HG02943 (cell line): ENCODE measurements around the gene RPS6KA2.
"Not testable (repeated sequence)": the region's sequence is repeated elsewhere in the genome, so short reads cannot be mapped to it uniquely, and the experiment has no call there.

Source experiments
- ATAC-seq: cut with Tn5 transposase; IDR thresholded peaks from one replicate; pipeline ENCODE4 v1.9.1; 2021; ENCODE audit warnings: mild to moderate bottlenecking, low read depth, moderate library complexity; ENCODE audit not compliant: unreplicated experiment

Gene RPS6KA2

DNA sequence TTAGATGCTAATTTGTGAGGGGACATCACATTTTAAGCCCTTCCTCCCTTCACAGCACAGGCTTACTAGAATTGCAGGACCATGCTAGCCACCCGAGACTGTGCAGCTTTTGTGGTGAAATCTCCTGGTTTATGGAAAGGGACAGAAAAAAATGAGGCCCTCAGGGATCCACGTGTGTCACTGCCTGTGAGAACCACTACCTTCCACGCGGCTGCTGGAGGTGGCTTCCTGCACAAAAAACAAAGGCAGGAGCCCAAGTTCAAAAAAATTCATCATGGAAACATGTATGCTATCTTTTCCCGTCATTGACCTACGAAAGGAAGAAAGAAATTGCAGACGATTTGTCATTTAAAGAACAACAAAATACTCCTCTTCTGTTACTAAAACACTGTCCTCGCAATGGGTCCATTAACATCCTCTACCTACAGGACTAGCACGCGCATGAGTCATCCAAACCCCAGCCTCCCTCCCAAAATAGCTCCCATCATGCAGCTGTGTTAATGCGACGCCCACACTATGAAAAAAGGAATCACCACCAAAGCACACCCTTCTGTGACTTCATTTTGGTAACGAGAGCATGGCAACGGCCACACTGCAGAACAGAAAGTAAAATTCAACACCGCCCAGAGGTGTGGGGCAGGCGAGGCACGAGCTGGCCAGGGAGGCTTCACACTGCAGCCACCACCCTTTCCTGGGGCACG, 86.3 kb downstream of the RPS6KA2 start:
- peak; percentile 88 for ATAC-seq

GRCh38 chr6:166539543-166539942, 87.5 kb downstream of the RPS6KA2 start:
- no peak for ATAC-seq

GRCh38 chr6:166539011-166539385, 88.1 kb downstream of the RPS6KA2 start:
- ATAC-seq: not testable (repeated sequence)

DNA sequence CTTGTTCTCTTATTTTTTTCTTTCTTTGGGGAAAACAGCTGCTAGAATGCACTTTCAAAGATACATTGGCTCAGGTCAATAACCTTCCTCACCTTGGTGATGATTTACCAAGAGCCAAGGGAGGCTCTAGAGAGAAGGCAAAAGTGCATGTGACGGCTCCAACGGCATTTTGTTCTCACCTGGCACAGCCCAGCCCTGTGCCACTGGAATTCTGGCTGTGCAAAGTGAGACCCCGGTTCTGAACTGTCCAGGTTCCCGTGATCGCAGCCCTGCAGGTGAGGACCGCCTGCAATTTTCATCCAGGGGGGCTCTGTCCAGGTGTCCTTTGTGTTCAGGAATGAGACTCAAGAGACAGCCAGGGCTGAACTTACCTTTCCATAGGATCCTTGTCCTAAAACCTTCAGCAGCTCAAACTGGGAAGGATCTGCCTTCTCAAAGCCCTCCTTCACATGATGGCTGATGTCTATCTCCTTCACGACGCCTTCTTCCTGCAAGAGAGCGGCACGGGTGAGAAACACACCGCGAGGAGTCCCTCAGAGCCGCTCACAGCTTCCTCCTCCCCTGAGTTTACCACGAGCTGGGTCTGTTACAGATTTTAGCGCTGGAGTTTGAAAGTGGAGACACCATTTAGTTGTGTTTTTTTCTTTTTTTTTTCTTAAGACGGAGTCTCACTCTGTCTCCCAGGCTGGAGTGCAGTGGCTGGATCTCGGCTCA, 88.6 kb downstream of the RPS6KA2 start:
- ATAC-seq: no peak

DNA sequence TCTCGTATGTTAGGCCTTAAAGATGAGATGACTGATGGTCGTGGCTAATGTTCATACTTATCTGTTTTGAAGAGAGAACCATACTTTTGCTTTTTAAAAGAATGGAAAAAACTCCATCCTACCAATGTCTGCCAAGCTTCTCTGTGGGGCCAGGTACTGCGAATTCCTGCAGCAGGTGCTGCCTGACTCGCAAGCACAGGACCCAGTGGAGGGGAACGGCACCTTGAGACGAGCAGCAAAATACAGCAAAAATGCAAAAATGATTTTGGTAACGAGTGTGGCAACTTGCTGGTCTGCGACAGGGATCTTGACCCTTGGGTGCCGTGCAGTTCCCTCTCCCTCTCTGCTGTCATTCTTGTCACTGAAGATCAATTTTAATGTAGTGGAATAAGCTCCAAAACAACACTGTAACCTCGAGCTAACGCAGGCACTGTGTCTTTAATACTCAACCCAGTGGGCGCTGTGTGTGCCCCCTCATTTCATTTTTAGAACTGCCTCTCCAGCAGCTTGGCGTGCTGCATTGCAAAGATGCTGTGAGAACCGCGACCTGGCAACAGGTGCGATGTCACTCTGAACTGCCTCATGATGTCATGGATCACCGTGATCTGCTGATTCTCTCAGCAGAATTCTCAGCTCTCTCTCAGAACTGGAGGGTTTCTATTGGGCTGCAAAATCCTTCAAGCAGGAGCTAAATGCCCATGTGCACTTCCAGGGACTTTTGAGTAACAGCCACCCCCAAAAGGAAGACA, 92.2 kb downstream of the RPS6KA2 start:
- ATAC-seq: no peak

GRCh38 chr6:166533205-166533824, 93.7 kb downstream of the RPS6KA2 start:
- ATAC-seq: no peak

DNA sequence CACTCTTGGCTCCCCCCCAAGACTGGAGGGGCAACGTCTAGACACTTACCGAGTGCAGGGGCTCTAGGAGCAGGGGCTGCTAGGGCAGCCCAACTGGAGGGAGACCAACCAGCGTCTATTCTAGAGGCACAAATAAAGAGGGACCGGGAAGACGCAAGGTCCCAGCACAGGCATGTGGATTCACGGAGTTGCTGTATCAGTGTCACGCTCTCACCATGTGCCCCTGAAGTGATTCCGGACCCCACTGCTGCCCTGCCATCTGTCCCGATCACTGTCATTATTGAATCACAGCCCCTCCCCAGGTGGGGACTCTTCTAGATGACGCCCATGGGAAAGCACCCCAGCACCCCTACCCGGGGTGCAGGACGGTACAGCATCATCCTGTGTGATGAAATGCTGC, 94.7 kb downstream of the RPS6KA2 start:
- no peak for ATAC-seq

DNA sequence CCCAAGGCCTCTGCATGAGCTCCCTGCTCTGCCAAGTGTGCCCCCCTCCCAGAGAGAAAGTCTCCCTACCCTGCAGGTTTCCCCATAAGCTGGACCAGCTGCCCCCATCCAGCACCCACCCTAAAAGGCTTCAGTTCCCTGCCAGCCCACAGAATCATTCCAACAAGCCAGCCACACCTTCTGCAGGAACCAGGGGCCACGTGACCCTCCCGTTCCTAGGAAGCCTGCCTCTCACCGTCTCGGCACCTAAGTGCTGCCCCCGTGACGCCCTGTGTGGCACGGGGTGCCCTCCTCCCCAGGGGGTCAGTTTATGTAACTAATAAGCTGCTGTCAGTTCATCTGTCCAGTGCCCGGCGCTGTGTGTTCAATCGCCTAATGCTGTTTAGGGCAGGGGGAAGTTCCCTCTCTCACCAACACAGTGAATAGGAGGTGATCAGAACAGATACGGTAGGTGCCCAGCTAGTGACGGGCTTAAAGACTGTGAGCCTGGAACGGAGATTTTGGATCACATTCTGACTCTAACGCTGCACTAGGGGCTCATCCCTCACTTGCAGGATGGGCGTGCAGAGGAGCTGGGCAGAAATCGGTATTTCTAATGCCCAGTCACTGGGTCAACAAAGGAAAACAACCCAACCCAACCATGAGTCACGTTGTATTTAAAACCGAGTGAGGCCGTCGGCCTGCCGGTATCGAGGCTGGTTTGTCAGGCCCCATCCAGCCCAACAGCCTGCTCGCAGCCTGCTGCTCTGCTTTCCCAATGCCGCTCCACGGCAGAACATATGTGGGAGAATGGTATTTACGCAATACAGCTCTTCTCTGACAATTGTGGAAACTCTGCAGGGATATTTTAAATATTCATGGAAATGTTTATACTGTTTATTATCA, 96.6 kb downstream of the RPS6KA2 start:
- ATAC-seq: no peak

GRCh38 chr6:166529586-166529985, 97.5 kb downstream of the RPS6KA2 start:
- no peak for ATAC-seq

GRCh38 chr6:166529058-166529457, 98.0 kb downstream of the RPS6KA2 start:
- not testable (repeated sequence) for ATAC-seq

GRCh38 chr6:166527849-166528248, 99.2 kb downstream of the RPS6KA2 start:
- ATAC-seq: no peak

- no peak for ATAC-seq
Observed at GRCh38 chr6:166526937-166527336, 100.1 kb downstream of the RPS6KA2 start.

- no peak for ATAC-seq
Observed at GRCh38 chr6:166525567-166525966, 101.5 kb downstream of the RPS6KA2 start.

- no peak for ATAC-seq
Observed at GRCh38 chr6:166523782-166524559, 103.1 kb downstream of the RPS6KA2 start.

- ATAC-seq: no peak
Observed at GRCh38 chr6:166520905-166521834, 105.9 kb downstream of the RPS6KA2 start.

DNA sequence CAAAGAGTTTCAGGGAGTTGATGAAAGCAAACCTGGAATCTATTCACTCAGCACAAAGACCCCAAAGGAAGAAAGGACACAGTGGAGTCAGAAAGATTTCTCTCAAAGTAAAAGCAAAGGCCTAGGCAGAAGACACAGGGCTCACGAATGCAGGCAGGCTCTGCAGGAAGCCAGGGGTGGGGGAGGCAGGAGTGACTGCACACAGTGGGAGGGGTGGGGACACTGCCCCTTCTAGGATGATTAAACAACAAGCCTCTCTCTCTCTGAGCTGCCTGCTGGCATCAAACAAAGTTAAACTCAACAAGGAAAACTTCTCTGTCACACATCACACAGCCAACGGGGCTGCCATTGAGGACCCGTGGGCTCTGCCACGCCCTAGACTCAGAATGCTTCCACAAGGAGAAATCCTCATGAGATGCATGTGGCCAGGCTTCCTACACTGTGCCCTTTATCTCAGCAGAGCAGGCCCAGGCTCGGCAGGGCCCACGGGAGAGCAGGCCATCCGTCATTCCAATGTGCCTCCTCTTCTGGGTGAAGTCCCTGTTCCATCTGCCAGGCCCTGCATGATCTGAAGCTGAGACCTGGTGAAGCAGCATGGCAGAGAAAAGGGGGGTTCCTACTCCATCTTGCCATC, 110.7 kb downstream of the RPS6KA2 start:
- no peak for ATAC-seq

- ATAC-seq: no peak
Observed at GRCh38 chr6:166515072-166515810, 111.8 kb downstream of the RPS6KA2 start.
